AG04450 (cell line): ENCODE results near the gene EXT2. TPM values are rescaled to one million over a fixed set of nuclear protein-coding genes. Genes with fewer than 3 reads are reported as not detected.

Experiments used
- CTCF ChIA-PET: fragments of 300-600, 350-600 bp; formaldehyde crosslinking; extraction: SDS; loops from one replicate; lab custom pipeline; 2022; ENCODE audit warnings: antibody characterized with exemption, inconsistent platforms; lab: Charles Lee
- POLR2A ChIA-PET: fragments of 350-600 bp; formaldehyde crosslinking; extraction: SDS; loops from one replicate; lab custom pipeline; 2021; ENCODE audit warnings: antibody characterized with exemption, inconsistent platforms; lab: Yijun Ruan, JAX
- DNase-seq: peaks from one replicate; pipeline ENCODE4 v3.0.0-alpha.2; 2011; ENCODE audit warnings: low read depth, low spot score
- H3K27ac ChIP-seq: one replicate; pipeline ENCODE4 v1.5.1; 2012; ENCODE audit warnings: low read depth, low read length, control low read depth
- H3K27me3 ChIP-seq: one replicate; pipeline ENCODE4 v1.6.0; 2012; ENCODE audit warnings: low read length; ENCODE audit not compliant: control insufficient read depth, insufficient read depth
- H3K4me3 ChIP-seq: 2 replicates; pipeline ENCODE4 v1.5.1; 2011; ENCODE audit warnings: mild to moderate bottlenecking, low read depth, low read length, control low read depth
- H3K9me3 ChIP-seq: 2 replicates; pipeline ENCODE4 v1.5.1; 2012; ENCODE audit warnings: low read length; ENCODE audit not compliant: control insufficient read depth, insufficient read depth
- CTCF ChIP-seq: IDR thresholded peaks from 2 replicates; pipeline ENCODE4 v1.5.1; 2011; ENCODE audit warnings: low read depth, low read length, control low read depth, inconsistent platforms
- polyA plus RNA-seq: library from polyadenylated mRNA; depleted of rRNA; stranded (reverse); fragments of >200 nt; gene quantifications from 2 replicates; pipeline ENCODE4 v1.2.3, GENCODE V29; 2011

Gene EXT2
- polyA plus RNA-seq, 1 experiment: 138 TPM

DNA sequence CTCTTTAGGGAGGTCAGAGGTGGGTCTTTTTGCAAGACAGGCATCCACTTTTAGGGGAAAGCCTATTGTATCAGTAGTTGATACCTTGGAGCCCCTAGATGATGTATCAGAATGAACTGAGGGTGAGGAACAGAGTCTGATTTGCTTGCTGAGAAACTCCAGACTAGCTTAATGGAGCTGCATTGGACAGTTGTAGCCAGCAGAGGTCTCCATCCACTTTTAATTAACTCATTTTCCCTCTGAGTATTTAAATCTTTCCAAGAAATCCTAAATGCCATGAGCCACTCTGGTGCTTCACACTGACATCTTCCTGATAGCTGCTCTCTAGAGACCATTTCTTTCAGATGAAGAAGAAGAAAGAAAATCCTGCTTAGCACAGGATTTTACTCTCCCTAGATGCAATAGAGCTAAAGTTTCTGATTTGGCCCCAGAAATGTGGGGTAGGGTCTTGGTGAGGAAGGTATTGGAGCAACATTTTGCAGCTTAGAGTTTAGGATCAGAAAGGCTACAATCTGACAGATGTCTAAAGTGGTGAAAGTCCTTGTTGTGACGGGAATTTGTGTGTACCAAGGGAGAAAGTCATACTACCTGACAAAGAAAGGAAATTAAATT is 38.0 kb downstream of the EXT2 start:
- Histone ChIP-seq H3K27me3 (no peaks in the 10 kb centered on the region), H3K27ac (no peak overlapping the region), H3K9me3 (no peaks in the 10 kb centered on the region), H3K4me3 (no peak overlapping the region)
- ChIA-PET CTCF (interaction anchor here (0.6 to 2.7 kb wide), 43 partner anchors 11 to 744 kb away, joined by 3 to 31 read pairs (median 4); partner anchors contain the start of gene EXT2), POLR2A (interaction anchor here (0.5 kb wide), 2 partner anchors 31 to 67 kb away, joined by 4 to 6 read pairs; no protein-coding TSS in a partner anchor)
- no peak for DNase-seq
- peak; percentile 81 for TF ChIP-seq CTCF

DNA sequence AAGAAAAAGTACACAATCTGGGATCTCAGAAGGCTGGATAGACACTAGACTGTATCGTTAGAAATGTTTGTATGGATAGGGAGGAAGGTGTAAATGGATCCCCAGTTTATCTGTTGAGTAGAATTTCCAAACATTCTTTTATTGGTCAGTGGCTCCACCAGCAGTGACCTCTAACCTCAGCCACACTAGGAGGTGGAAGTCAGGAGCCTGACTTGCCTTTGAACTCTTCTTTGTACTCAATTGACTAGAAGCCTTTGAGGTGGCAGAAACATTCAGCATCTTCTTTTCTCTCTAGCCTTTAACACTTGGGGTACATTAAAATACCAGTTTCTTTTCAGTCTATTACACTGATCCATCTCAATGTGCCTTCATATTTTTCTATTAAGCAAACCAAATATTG is 39.1 kb downstream of the EXT2 start:
- Histone ChIP-seq H3K27me3 (no peaks in the 10 kb centered on the region), H3K4me3 (no peak overlapping the region), H3K27ac (no peak overlapping the region), H3K9me3 (no peaks in the 10 kb centered on the region)
- TF ChIP-seq CTCF: no peak
- ChIA-PET POLR2A (no interaction called here), CTCF (interaction anchor here (0.7 to 2.7 kb wide), 16 partner anchors 9 to 405 kb away, joined by 3 to 31 read pairs (median 6); partner anchors contain the start of gene EXT2)
- DNase-seq: no peak

- no peaks in the 10 kb centered on the region for H3K9me3 ChIP-seq
- ChIA-PET CTCF (interaction anchor here (0.7 to 1.4 kb wide), 7 partner anchors 26 to 403 kb away, joined by 3 to 7 read pairs (median 4); partner anchors contain the start of gene EXT2), POLR2A (no interaction called here)
- no peaks in the 10 kb centered on the region for H3K27me3 ChIP-seq
- DNase-seq: no peak
- TF ChIP-seq CTCF: no peak
- H3K4me3 ChIP-seq: no peak overlapping the region
- H3K27ac ChIP-seq: no peak overlapping the region
Observed at GRCh38 chr11:44136176-44136945, 40.9 kb downstream of the EXT2 start.

DNA sequence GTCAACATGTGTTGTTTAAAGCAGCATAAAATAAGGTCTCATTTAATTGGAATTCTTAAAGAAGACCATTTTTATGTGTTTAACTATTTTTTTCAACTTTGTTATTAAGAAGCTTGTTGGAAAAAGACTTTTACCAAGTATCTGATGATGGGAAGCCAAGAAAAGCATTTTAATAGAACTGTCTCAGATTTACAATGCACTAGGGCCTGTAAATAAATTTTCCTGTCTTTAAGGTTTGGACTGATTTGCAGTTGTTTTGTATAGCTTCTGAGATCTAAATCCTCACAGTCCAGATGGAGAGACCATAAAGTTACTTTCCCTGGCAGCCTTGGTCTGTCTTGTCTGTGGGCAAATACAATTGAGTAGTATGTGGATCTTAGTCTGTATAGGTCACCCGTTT is 41.6 kb downstream of the EXT2 start:
- no peak for TF ChIP-seq CTCF
- Histone ChIP-seq H3K9me3 (no peaks in the 10 kb centered on the region), H3K4me3 (no peak overlapping the region), H3K27ac (no peak overlapping the region), H3K27me3 (no peaks in the 10 kb centered on the region)
- DNase-seq: no peak
- ChIA-PET CTCF (interaction anchor here (0.7 to 1.6 kb wide), 6 partner anchors 25 to 400 kb away, joined by 3 to 7 read pairs (median 4); partner anchors contain the start of gene EXT2), POLR2A (no interaction called here)
